Mucosa of descending colon (tissue), 3 donors: ENCODE results near the gene PRKAG1. TPM values are rescaled to one million over a fixed set of nuclear protein-coding genes. Genes with fewer than 3 reads are reported as not detected.
"Not testable (repeated sequence)": the region's sequence is repeated elsewhere in the genome, so short reads cannot be mapped to it uniquely, and the experiment has no call there.

Experiments
- ATAC-seq: fragments of 200-7000 bp; cut with Tn5 transposase; one replicate; pipeline ENCODE4 v1.9.1; 2020; ENCODE audit warnings: mild to moderate bottlenecking, moderate library complexity
- DNase-seq, 3 donors: peaks; one replicate each; pipeline ENCODE4 v3.0.0-alpha.2; 2020
- H3K36me3 ChIP-seq: fragments of 200-600 bp; one replicate; pipeline ENCODE4 v1.8.0; 2021; ENCODE audit warnings: low read depth, mild to moderate bottlenecking
- H3K4me1 ChIP-seq: fragments of 200-600 bp; one replicate; pipeline ENCODE4 v1.8.0; 2021; ENCODE audit warnings: low read depth, mild to moderate bottlenecking
- H3K4me3 ChIP-seq: fragments of 200-600 bp; one replicate; pipeline ENCODE4 v1.8.0; 2021; ENCODE audit warnings: mild to moderate bottlenecking
- H3K9me3 ChIP-seq: fragments of 200-600 bp; one replicate; pipeline ENCODE4 v1.8.0; 2021; ENCODE audit warnings: mild to moderate bottlenecking
- CTCF ChIP-seq: fragments of 200-600 bp; IDR thresholded peaks from one replicate; pipeline ENCODE4 v1.8.0; 2022; ENCODE audit warnings: antibody characterized with exemption, mild to moderate bottlenecking
- intact Hi-C, 2 donors: fragments of 100-400 bp; cut with DNase I in 1 of 2; cut with micrococcal nuclease in 1 of 2; formaldehyde crosslinking; loops; one replicate each; pipeline versions ENCODE4 v1.11.0 to v1.11.1; 2022; cut with DNase I, micrococcal nuclease
- long read RNA-seq, 2 donors: library from polyadenylated mRNA; unstranded; transcript quantifications; one replicate each; pipeline ENCODE4 v2.0.0, GENCODE V29; 2019 to 2021
- total RNA-seq, 3 donors: library from RNA; stranded (reverse); fragmentation: NEBNext Ultra II Directional in 2 of 3; extraction: Animal tissue kit (Norgen Biotek cat#: 25700) in 2 of 3; gene quantifications; one replicate each; pipeline versions ENCODE4 v1.2.1 to v1.2.4, GENCODE V29; 2021 to 2023
- donor health status: DM: no; HTN: no; CAD: no; lungs with moderate emphysema.
- donor health status: DM: no; HTN: no; CAD: no.
- donor health status: DM: no; HTN: yes; CAD: no.

PRKAG1 gene
- 10 to 100 TPM; 51.5 to 60.1 (median 52.2) TPM for total RNA-seq
- long read RNA-seq, donor 1, transcript PRKAG1-206 (12 exons, 1,699 nt), result major isoform, 13 of 24 reads
- long read RNA-seq, donor 1, partial matches to known transcripts, result 1 of 24 reads
- long read RNA-seq, donor 1, other reads (novel, unspliced or antisense), result 7 of 24 reads
- long read RNA-seq, donor 2, transcript PRKAG1-206 (12 exons, 1,699 nt), result major isoform, 22 of 34 reads
- long read RNA-seq, donor 2, partial matches to known transcripts, result 2 of 34 reads
- long read RNA-seq, donor 2, other reads (novel, unspliced or antisense), result 5 of 34 reads

- H3K9me3 ChIP-seq, result no peaks in the 10 kb centered on the region
- H3K36me3 ChIP-seq, result no peaks in the 10 kb centered on the region
- peaks cover 7% of the 10 kb centered on the region for H3K4me1 ChIP-seq
- intact Hi-C loops, result no loop called here
- H3K4me3 ChIP-seq, result peak within 1 kb of the TSS; percentile 58
- DNase-seq (peak; percentile 96 to 97 (median 97)), ATAC-seq (peak; percentile 97)
- peak; percentile 41 for TF ChIP-seq CTCF
Observed at GRCh38 chr12:49018261-49019119, at the start of gene PRKAG1. PRKAG1 (minus strand) TSS chr12:49018776; CDS start chr12:49018740, 36 bp downstream.

GRCh38 chr12:49066120-49066519 lies 47.5 kb upstream of the PRKAG1 start:
- intact Hi-C loops, result loop anchor here in 1 of 2 donors (10.0 kb wide), 2 partner anchors 49 to 169 kb away; partner anchors contain the start of gene LMBR1L

GRCh38 chr12:49064767-49065152 lies 46.2 kb upstream of the PRKAG1 start:
- intact Hi-C loops, result loop anchor here in 1 of 2 donors (10.0 kb wide), 2 partner anchors 50 to 170 kb away; partner anchors contain the start of gene LMBR1L

More at GRCh38 chr12:49066120-49066519, 47.5 kb upstream of the PRKAG1 start:
- DNase-seq, result no peak
- Histone ChIP-seq H3K36me3 (no peaks in the 10 kb centered on the region), H3K4me1 (peaks cover 10% of the 10 kb centered on the region), H3K4me3 (no peak overlapping the region), H3K9me3 (no peaks in the 10 kb centered on the region)
- no peak for ATAC-seq
- TF ChIP-seq CTCF, result no peak

GRCh38 chr12:49061916-49062315 lies 43.3 kb upstream of the PRKAG1 start:
- H3K4me3 ChIP-seq, H3K9me3 ChIP-seq, DNase-seq, H3K36me3 ChIP-seq, ATAC-seq: not testable (repeated sequence)
- peaks cover 24% of the 10 kb centered on the region for H3K4me1 ChIP-seq
- intact Hi-C loops, result loop anchor here in 1 of 2 donors (10.0 kb wide), 2 partner anchors 53 to 173 kb away; partner anchors contain the start of gene LMBR1L

More at GRCh38 chr12:49064767-49065152, 46.2 kb upstream of the PRKAG1 start:
- Histone ChIP-seq H3K9me3 (no peaks in the 10 kb centered on the region), H3K4me1 (peaks cover 4% of the 10 kb centered on the region), H3K4me3 (no peak overlapping the region), H3K36me3 (no peaks in the 10 kb centered on the region)
- no peak for DNase-seq
- no peak for TF ChIP-seq CTCF
- ATAC-seq, result no peak

- Histone ChIP-seq H3K4me1 (peaks cover 31% of the 10 kb centered on the region), H3K36me3 (no peaks in the 10 kb centered on the region), H3K9me3 (no peaks in the 10 kb centered on the region), H3K4me3 (peak overlapping the region; percentile 96)
- TF ChIP-seq CTCF, result no peak
- DNase-seq (no peak), ATAC-seq (no peak)
- intact Hi-C loops, result loop anchor here in 1 of 2 donors (10.0 kb wide), 2 partner anchors 54 to 174 kb away; partner anchors contain the start of gene LMBR1L
Observed at GRCh38 chr12:49061157-49061650, 42.6 kb upstream of the PRKAG1 start.
